Activated naive CD4-positive, alpha-beta T cell treated with anti-CD3 and anti-CD28 coated beads, Interleukin-2, amount 10 ng/mL, durations not matched to agents 7 days and 5 days (primary cell): ENCODE measurements around the gene ZNF768.
"Not testable (repeated sequence)": the region's sequence is repeated elsewhere in the genome, so short reads cannot be mapped to it uniquely, and the experiment has no call there.

Experiments
- CTCF ChIA-PET: fragments of 350-600 bp; sonication (Branson Sonifier 250); formaldehyde crosslinking; loops from one replicate; lab custom pipeline; 2021; ENCODE audit warnings: antibody characterized with exemption; lab: Charles Lee
- DNase-seq: peaks from one replicate; pipeline ENCODE4 v3.0.0-alpha.2; 2020
- H3K27ac Mint-ChIP-seq: one replicate; pipeline ENCODE4 v1.8.0; 2021; ENCODE audit warnings: mild to moderate bottlenecking, moderate library complexity, mixed read lengths
- H3K27me3 Mint-ChIP-seq: one replicate; pipeline ENCODE4 v1.8.0; 2021; ENCODE audit warnings: mild to moderate bottlenecking, mixed read lengths
- H3K36me3 Mint-ChIP-seq: one replicate; pipeline ENCODE4 v1.8.0; 2021; ENCODE audit warnings: mixed read lengths
- H3K4me1 Mint-ChIP-seq: one replicate; pipeline ENCODE4 v1.8.0; 2021; ENCODE audit warnings: mixed read lengths
- H3K4me3 Mint-ChIP-seq: one replicate; pipeline ENCODE4 v1.8.0; 2021; ENCODE audit warnings: mild to moderate bottlenecking, moderate library complexity, mixed read lengths
- H3K9me3 Mint-ChIP-seq: one replicate; pipeline ENCODE4 v1.8.0; 2021; ENCODE audit warnings: mixed read lengths

Gene ZNF768

DNA sequence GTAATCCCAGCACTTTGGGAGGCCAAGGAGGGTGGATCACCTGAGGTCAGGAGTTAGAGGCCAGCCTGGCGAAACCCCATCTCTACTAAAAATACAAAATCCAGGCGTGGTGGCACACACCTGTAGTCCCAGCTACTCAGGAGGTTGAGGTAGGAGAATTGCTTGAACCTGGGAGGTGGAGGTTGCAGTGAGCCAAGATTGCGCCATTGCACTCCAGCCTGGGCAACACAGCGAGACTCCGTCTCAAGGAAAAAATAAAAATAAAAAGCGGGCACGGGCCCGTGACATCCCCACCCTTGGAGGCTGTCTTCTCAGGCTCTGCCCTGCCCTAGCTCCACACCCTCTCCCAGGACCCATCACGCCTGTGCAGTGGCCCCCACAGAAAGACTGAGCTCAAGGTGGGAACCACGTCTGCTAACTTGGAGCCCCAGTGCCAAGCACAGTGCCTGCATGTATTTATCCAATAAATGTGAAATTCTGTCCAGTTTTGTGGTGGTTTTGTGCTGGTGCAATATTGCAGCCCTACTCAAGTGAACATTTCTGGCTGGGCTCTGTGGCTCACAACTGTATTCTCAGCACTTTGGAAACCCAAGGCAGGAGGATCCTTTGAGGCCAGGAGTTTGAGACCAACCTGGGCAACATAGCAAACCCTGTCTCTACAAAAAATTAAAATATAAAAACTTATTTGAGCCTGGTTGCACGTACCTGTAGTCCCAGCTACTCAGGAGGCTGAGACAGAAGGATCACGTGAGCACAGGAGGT lies 3.5 kb downstream of the ZNF768 start:
- H3K9me3 Mint-ChIP-seq, H3K4me3 Mint-ChIP-seq, DNase-seq: not testable (repeated sequence)
- H3K4me1 Mint-ChIP-seq: peaks cover 20% of the 10 kb centered on the region
- H3K27me3 Mint-ChIP-seq: peaks cover 14% of the 10 kb centered on the region
- CTCF ChIA-PET: interaction anchor here (1.0 kb wide), 1 partner anchor 76 kb away, joined by 3 read pairs; no protein-coding TSS in a partner anchor
- peaks cover 42% of the 10 kb centered on the region for H3K36me3 Mint-ChIP-seq
- H3K27ac Mint-ChIP-seq: peak overlapping the region; percentile 69

DNA sequence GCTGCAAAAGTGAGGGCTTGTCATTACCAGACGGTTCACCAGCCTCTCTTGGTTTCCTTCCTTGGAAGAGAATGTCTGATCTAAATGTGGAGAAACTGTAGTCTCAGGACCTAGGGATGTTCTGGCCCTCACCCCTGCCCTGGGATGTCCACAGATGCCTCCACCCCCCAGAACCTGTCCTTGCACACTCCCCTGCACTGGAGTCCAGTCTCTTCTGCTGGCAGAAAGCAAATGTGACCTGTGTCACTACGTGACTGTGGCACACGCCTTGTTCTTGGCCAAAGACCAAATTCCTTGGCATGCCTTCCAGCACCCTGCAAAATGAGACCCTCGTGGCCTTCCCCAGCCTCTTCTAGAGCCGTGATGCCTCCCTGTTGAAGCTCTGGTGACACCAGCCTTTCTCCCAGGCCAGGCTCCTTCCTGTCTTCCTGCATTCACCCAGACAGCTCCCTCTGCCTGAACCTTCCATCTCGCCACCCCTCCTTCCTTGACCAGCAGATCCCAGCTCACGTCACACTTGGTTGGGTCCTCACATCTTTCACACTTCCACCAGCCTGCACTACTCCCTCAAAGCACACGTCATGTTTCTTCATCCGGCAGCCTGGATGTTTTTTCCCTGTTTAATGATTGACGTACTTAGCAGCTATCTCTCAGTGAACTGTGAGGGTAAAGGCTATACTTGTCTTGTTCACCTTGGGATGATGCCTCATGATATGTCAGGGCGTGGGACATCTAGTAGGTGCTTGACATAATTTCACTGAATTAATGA lies 4.3 kb downstream of the ZNF768 start:
- no peak overlapping the region for H3K4me3 Mint-ChIP-seq
- DNase-seq: no peak
- CTCF ChIA-PET: interaction anchor here (1.0 kb wide), 1 partner anchor 76 kb away, joined by 3 read pairs; no protein-coding TSS in a partner anchor
- peak overlapping the region; percentile 42 for H3K27ac Mint-ChIP-seq
- H3K36me3 Mint-ChIP-seq: peaks cover 50% of the 10 kb centered on the region
- peaks cover 14% of the 10 kb centered on the region for H3K27me3 Mint-ChIP-seq
- peaks cover 15% of the 10 kb centered on the region for H3K4me1 Mint-ChIP-seq
- H3K9me3 Mint-ChIP-seq: no peaks in the 10 kb centered on the region

DNA sequence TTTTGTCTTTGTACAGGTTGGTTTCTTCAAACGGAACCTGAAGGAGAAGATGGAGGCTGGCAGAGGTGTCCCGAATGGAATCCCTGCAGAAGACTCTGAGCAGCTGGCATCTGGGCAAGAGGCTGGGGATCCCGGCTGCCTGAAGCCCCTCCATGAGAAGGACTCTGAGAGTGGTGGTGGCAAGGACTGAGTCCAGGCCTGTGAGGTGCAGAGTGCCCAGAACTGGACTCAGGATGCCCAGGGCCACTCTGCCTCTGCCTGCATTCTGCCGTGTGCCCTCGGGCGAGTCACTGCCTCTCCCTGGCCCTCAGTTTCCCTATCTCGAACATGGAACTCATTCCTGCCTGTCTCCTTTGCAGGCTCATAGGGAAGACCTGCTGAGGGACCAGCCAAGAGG lies 4.9 kb downstream of the ZNF768 start:
- peaks cover 14% of the 10 kb centered on the region for H3K27me3 Mint-ChIP-seq
- peak overlapping the region; percentile 42 for H3K27ac Mint-ChIP-seq

DNA sequence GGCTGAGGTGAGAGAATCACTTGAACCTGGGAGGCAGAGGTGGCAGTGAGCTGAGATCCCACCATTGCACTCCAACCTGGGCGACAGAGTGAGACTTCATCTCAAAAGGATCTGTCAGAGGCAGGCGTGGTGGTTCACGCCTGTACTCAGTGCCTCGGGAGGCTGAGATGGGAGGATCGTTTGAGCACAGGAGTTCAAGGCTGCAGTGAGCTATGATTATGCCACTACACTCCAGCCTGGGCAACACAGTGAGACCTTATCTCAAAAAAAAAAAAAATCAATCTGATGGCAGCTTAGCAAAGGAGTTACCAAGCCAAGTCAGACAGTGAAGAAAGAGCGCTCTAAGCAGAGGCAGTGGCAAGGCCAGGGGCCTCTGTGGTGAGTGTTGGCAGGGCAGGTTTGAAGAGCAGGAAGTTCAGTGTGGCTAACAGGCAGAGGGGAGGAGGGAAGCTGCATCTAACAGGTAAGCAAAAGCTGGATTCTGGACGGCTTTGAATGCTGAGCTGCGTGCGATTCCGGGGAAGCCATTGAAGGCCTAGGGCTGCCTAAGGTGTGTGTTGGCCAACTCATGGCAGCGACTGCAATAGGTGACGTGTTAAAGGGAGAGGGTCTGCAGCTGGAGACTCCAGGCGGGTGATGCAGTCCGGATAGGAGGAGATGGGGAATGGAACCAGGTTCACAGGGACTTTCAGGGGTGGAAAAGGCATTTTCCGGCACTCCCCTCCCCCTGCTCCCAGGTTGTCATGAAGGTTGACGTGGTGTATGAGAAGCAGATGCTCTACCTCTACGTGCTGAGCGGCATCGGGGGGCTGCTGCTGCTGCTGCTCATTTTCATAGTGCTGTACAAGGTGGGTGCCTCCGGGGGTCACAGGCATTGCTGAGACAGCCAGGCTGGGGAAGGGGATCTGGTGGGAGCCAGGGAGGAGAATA lies 7.0 kb downstream of the ZNF768 start:
- H3K4me3 Mint-ChIP-seq: no peak overlapping the region
- peaks cover 70% of the 10 kb centered on the region for H3K36me3 Mint-ChIP-seq
- peak overlapping the region; percentile 15 for H3K27ac Mint-ChIP-seq
- H3K27me3 Mint-ChIP-seq: no peaks in the 10 kb centered on the region
- CTCF ChIA-PET: interaction anchor here (0.6 to 1.2 kb wide), 5 partner anchors 25 to 212 kb away, joined by 3 to 4 read pairs (median 3); no protein-coding TSS in a partner anchor
- no peak for DNase-seq
- no peaks in the 10 kb centered on the region for H3K9me3 Mint-ChIP-seq
- peaks cover 16% of the 10 kb centered on the region for H3K4me1 Mint-ChIP-seq

More for the DNA sequence above, 4.9 kb downstream of the ZNF768 start:
- Mint-ChIP-seq H3K4me1 (peaks cover 17% of the 10 kb centered on the region), H3K9me3 (no peaks in the 10 kb centered on the region), H3K36me3 (peaks cover 56% of the 10 kb centered on the region), H3K4me3 (no peak overlapping the region)
- DNase-seq: no peak
- CTCF ChIA-PET: no interaction called here

DNA sequence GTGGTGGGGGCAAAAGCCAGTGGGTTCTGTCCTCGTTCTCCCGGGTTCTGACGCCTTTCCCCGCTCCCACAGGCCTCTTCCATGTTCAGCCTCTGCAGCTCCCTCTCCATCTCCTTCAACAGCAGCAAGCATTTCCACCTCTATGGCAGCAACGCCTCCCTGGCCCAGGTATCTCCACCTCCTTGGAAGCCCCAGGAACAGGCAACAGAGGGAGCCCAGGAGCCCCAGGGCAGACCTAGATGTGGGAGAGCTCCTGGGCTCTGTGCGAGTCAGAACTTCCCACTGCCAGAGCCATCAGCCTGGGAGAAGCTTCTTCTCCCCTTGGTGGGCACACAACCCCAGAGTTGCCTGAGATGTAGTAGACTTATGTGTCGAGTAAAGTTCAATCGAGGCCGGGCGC lies 7.8 kb downstream of the ZNF768 start:
- DNase-seq: no peak
- Mint-ChIP-seq H3K36me3 (peaks cover 76% of the 10 kb centered on the region), H3K27ac (no peak overlapping the region), H3K27me3 (no peaks in the 10 kb centered on the region), H3K4me3 (no peak overlapping the region), H3K9me3 (no peaks in the 10 kb centered on the region), H3K4me1 (peaks cover 16% of the 10 kb centered on the region)
- CTCF ChIA-PET: interaction anchor here (0.8 to 1.2 kb wide), 3 partner anchors 24 to 80 kb away, joined by 3 read pairs; no protein-coding TSS in a partner anchor

DNA sequence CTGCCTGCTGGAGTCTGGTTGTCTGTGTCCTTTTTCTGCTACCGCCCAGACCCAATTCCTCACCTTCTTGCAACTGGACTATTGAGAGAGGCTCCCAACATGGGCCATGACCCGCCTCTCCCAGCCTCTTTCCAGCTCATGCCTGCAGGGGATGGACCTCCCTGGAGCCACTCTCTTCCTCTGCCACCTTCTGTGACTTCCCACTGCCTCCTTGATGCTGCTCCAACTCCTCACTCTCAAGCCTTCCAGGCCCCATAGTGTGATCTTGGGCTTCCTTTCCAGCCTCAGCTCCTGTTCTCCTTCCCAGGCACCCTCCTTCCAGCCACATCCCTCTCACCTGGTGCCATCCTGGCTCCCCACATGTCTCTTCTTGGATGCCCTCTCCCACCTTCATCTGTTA lies 11.1 kb downstream of the ZNF768 start:
- Mint-ChIP-seq H3K4me1 (peaks cover 18% of the 10 kb centered on the region), H3K9me3 (no peaks in the 10 kb centered on the region), H3K36me3 (peaks cover 87% of the 10 kb centered on the region), H3K27me3 (no peaks in the 10 kb centered on the region), H3K27ac (peak overlapping the region; percentile 65), H3K4me3 (no peak overlapping the region)
- DNase-seq: no peak
- CTCF ChIA-PET: interaction anchor here (1.1 kb wide), 1 partner anchor 100 kb away, joined by 3 read pairs; no protein-coding TSS in a partner anchor

DNA sequence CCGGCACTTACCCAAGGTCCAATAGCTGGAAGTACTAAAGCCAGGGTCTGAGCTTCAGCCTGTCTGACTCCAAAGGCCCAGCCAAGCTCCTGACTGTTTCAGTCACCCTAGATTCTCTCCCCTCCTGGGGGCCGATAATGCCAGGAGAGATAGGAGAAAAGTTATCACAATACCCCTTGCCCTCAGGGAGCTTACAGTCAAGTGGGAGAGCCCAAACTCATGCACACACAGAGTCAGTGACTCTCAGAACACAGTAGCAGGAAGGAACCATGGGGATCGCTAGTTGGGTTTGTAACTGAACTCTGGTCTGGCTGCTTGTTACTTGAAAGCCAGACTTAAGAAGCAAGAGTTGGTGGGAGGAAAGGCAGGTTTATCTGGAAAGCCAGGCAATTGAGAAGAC lies 14.9 kb downstream of the ZNF768 start:
- peaks cover 8% of the 10 kb centered on the region for H3K4me1 Mint-ChIP-seq
- no peak for DNase-seq
- no peak overlapping the region for H3K4me3 Mint-ChIP-seq
- CTCF ChIA-PET: interaction anchor here (1.1 kb wide), 1 partner anchor 147 kb away, joined by 3 read pairs; the partner anchor contains the start of gene FBRS
- peaks cover 71% of the 10 kb centered on the region for H3K36me3 Mint-ChIP-seq
- peak overlapping the region; percentile 53 for H3K27ac Mint-ChIP-seq
- H3K9me3 Mint-ChIP-seq: no peaks in the 10 kb centered on the region
- H3K27me3 Mint-ChIP-seq: no peaks in the 10 kb centered on the region

DNA sequence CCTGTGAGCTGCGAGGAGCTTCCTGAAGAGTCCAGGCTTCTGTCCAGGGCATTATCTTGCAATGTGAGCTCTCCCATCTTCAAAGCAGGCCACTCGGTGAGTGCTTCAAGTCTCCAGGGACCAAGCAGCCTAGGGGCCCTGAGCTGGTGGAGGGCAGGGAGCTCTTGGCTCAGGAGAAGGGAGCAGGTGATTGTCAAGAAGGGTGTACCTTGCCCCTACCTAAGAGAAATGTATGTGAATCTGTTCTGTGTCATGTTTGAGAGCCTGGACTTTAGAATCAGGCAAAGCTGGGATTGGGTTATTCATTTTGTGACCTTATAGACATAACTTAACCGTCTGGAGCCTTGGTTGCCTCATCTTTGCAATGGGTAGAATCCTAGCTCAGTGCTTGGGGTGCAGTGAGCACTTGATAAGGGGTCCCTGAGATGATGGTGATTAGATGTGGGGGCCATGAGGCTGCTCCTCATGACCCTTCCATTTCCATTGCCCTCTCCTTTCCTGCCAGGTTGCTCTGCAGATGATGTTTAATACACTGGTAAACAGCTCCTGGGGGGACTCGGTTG lies 15.9 kb downstream of the ZNF768 start:
- H3K27ac Mint-ChIP-seq: peak overlapping the region; percentile 15
- no peak for DNase-seq

DNA sequence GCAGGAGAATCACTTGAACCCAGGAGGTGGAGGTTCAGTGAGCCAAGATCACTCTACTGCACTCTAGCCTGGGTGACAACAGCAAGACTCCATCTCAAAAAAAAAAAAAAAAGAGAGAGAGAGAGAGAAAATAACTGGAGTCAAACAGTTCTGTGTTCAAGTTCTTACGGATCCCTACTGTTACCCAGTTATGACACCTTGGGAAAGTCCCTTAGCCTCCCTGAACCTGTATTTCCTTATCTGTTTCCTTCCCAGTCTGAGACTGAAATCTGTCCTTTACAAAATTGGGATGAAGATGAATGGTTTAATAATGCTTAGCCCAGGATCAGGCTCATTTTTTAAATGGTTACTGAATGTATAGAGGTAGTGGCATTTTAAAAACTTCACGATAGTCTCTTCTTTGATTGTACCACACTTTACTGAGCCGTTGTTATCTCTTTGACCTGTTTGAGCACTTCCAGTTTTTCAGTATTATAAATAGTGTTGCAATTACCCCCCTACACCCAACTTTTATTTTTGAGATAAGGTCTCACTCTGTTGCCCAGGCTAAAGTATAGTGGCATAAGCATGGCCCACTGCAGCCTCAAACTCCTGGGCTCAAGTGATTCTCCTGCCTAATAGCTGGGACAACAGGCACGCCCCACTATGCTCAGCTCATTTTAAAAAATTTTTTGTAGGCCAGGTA lies 17.1 kb downstream of the ZNF768 start:
- Mint-ChIP-seq H3K4me1 (peaks cover 7% of the 10 kb centered on the region), H3K9me3 (no peaks in the 10 kb centered on the region), H3K4me3 (no peak overlapping the region), H3K27me3 (no peaks in the 10 kb centered on the region), H3K27ac (peak overlapping the region; percentile 24), H3K36me3 (peaks cover 68% of the 10 kb centered on the region)
- CTCF ChIA-PET: interaction anchor here (1.4 to 1.8 kb wide), 2 partner anchors 79 to 101 kb away, joined by 3 to 6 read pairs; partner anchors contain the start of genes DCTPP1 and ZNF689
- DNase-seq: no peak

More for the DNA sequence above, 15.9 kb downstream of the ZNF768 start:
- no peaks in the 10 kb centered on the region for H3K9me3 Mint-ChIP-seq
- no peak overlapping the region for H3K4me3 Mint-ChIP-seq
- peaks cover 68% of the 10 kb centered on the region for H3K36me3 Mint-ChIP-seq
- no peaks in the 10 kb centered on the region for H3K27me3 Mint-ChIP-seq
- peaks cover 8% of the 10 kb centered on the region for H3K4me1 Mint-ChIP-seq
- CTCF ChIA-PET: interaction anchor here (0.6 to 1.8 kb wide), 5 partner anchors 81 to 126 kb away, joined by 3 to 7 read pairs (median 3); partner anchors contain the start of genes DCTPP1 and ZNF689

DNA sequence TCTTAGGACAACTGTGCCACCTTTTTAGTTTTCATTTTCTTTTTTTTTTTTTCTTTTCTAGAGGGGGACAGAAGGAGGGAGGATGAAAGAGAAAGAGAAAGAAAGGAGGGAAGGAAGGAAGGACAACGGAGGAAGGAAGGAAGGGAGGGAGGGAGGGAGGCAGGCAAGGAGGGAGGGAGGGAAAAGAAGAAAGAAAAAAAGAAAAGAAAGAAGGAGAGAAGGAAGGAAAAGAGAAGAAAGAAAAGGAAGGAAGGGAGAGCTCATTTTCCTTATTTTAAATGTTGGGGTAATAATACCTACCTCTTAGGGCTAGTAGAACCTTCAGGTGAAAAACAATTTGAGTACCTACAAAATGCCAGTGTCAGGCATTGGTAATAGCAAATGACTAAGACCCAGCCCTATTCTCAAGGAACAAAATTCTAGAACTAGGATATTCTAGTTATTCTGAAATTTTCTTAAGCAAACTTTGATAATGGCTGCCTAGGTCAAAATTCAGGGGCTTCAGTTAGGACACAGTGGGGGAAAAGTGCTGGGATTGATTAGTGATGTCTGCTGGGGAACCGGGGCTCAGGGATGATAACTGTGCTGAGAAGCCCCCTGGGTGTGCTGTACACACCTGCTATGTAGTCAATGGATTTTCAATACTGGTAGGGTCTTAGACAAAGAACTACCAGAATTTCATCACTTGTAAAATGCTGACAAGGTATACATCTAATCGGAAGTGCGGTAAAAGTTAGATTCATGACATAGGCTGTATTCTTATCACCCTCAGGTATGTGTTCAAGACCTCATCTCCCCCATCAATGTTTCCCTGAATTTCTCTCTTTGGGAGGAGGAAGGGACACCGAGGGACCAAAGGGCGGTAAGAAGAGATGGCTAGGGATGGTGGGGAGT lies 22.7 kb downstream of the ZNF768 start:
- peak overlapping the region; percentile 12 for H3K27ac Mint-ChIP-seq
- no peak for DNase-seq
- CTCF ChIA-PET: interaction anchor here (0.7 kb wide), 1 partner anchor 64 kb away, joined by 3 read pairs; no protein-coding TSS in a partner anchor
- peaks cover 42% of the 10 kb centered on the region for H3K36me3 Mint-ChIP-seq
- no peak overlapping the region for H3K4me3 Mint-ChIP-seq
- H3K4me1 Mint-ChIP-seq: peaks cover 16% of the 10 kb centered on the region
- no peaks in the 10 kb centered on the region for H3K9me3 Mint-ChIP-seq
- peaks cover 4% of the 10 kb centered on the region for H3K27me3 Mint-ChIP-seq

DNA sequence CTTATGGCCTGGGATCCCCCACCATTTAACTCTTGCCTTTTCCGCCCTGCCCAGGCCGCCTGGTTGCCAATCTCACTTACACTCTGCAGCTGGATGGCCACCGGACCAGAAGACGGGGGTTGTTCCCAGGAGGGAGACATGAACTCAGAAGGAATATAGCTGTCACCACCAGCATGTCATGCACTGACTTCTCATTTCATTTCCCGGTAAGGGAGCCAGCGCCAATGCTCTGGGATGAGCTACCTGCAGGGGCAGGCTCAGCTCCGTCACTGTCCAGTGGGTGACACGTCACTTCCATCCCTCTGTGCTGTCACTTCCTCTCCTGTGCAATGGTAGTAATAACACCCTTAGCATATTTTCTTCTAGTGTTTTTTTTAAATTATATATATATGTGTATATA lies 27.1 kb downstream of the ZNF768 start:
- H3K27ac Mint-ChIP-seq: no peak overlapping the region
- H3K36me3 Mint-ChIP-seq: peaks cover 41% of the 10 kb centered on the region
- no peak overlapping the region for H3K4me3 Mint-ChIP-seq
- CTCF ChIA-PET: interaction anchor here (2.8 to 4.5 kb wide), 2 partner anchors 50 to 69 kb away, joined by 8 to 16 read pairs; partner anchors contain the start of gene DCTPP1
- no peaks in the 10 kb centered on the region for H3K9me3 Mint-ChIP-seq
- H3K4me1 Mint-ChIP-seq: peaks cover 23% of the 10 kb centered on the region
- no peak for DNase-seq
- peaks cover 4% of the 10 kb centered on the region for H3K27me3 Mint-ChIP-seq

DNA sequence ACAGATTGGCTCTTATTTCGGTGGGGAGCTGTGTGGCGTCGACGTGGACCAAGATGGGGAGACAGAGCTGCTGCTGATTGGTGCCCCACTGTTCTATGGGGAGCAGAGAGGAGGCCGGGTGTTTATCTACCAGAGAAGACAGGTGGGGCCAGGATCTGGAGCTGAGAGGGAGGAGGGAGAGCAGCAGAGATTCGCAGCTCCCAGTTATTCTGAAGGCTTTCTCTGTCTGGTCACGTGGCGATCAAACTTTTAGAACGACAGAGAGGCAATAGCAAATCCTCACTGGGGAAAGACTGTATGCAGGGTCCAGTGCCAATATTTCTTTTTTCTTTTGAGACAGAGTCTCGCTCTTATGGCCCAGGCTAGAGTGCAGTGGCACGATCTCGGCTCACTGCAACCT lies 31.7 kb downstream of the ZNF768 start:
- no peak for DNase-seq
- Mint-ChIP-seq H3K27ac (peak overlapping the region; percentile 24), H3K36me3 (peaks cover 53% of the 10 kb centered on the region), H3K27me3 (peaks cover 4% of the 10 kb centered on the region), H3K4me1 (peaks cover 39% of the 10 kb centered on the region), H3K4me3 (no peak overlapping the region), H3K9me3 (no peaks in the 10 kb centered on the region)
- CTCF ChIA-PET: interaction anchor here (1.0 to 1.6 kb wide), 3 partner anchors 13 to 103 kb away, joined by 3 to 5 read pairs (median 3); no protein-coding TSS in a partner anchor
